Stimulated activated CD4-positive, alpha-beta T cell treated with anti-CD3 and anti-CD28 coated beads, TNF-alpha, amount 100 ng/mL, for 24 hours (primary cell): Measurements from ENCODE around the gene RCC1.
A peak's percentile ranks its signal among the peaks of the same experiment; 100 is the strongest.
"Not testable (repeated sequence)": the region's sequence is repeated elsewhere in the genome, so short reads cannot be mapped to it uniquely, and the experiment has no call there.

Source experiments
- DNase-seq, 3 experiments: peaks; one replicate each; pipeline ENCODE4 v3.0.0-alpha.2; 2020; ENCODE audit warnings: low read depth in 3 of 3

Gene RCC1

GRCh38 chr1:28510970-28511440, 5.2 kb downstream of the RCC1 start:
- peak; percentile 4 to 22 (median 22) for DNase-seq

- DNase-seq, result peak in 1 of 3 experiments; percentile 38
Observed at GRCh38 chr1:28512058-28512611, 6.3 kb downstream of the RCC1 start.

GRCh38 chr1:28514445-28514933, 8.6 kb downstream of the RCC1 start:
- DNase-seq, result peak in 1 of 3 experiments; percentile 29

- DNase-seq, result no peak
Observed at GRCh38 chr1:28516518-28516956, 10.7 kb downstream of the RCC1 start.

GRCh38 chr1:28517649-28517999, 11.8 kb downstream of the RCC1 start:
- no peak for DNase-seq

GRCh38 chr1:28518000-28518744, 12.3 kb downstream of the RCC1 start:
- peak; percentile 79 to 93 (median 80) for DNase-seq

- DNase-seq, result peak in 2 of 3 experiments; percentile 15 to 61
Observed at GRCh38 chr1:28518745-28519341, 13.0 kb downstream of the RCC1 start.

GRCh38 chr1:28519946-28520725, 14.3 kb downstream of the RCC1 start:
- DNase-seq, result no peak

GRCh38 chr1:28520796-28521195, 15.0 kb downstream of the RCC1 start:
- not testable (repeated sequence) for DNase-seq

GRCh38 chr1:28521502-28522164, 15.8 kb downstream of the RCC1 start:
- no peak for DNase-seq

- DNase-seq, result not testable (repeated sequence)
Observed at GRCh38 chr1:28522537-28522936, 16.7 kb downstream of the RCC1 start.

GRCh38 chr1:28525002-28525642, 19.3 kb downstream of the RCC1 start:
- not testable (repeated sequence) for DNase-seq

GRCh38 chr1:28526886-28527285, 21.0 kb downstream of the RCC1 start:
- DNase-seq, result no peak

GRCh38 chr1:28530456-28530855, 24.6 kb downstream of the RCC1 start:
- no peak for DNase-seq

- DNase-seq, result no peak
Observed at GRCh38 chr1:28534671-28535070, 28.8 kb downstream of the RCC1 start.

GRCh38 chr1:28535180-28535579, 29.3 kb downstream of the RCC1 start:
- no peak for DNase-seq

- no peak for DNase-seq
Observed at GRCh38 chr1:28537457-28538199, 31.8 kb downstream of the RCC1 start.

- DNase-seq, result no peak
Observed at GRCh38 chr1:28538286-28538685, 32.4 kb downstream of the RCC1 start.

- no peak for DNase-seq
Observed at GRCh38 chr1:28540651-28541050, 34.8 kb downstream of the RCC1 start.

- not testable (repeated sequence) for DNase-seq
Observed at GRCh38 chr1:28541414-28542015, 35.7 kb downstream of the RCC1 start.
